ENCODE measurements around the gene MED16. TPM values are rescaled to one million over a fixed set of nuclear protein-coding genes. Genes with fewer than 3 reads are reported as not detected.
"Not testable (repeated sequence)": the region's sequence is repeated elsewhere in the genome, so short reads cannot be mapped to it uniquely, and the experiment has no call there.

MED16 gene
- total RNA-seq, 6 experiments from 2014 or later = 32.0 to 35.7 (median 33.3) TPM

DNA sequence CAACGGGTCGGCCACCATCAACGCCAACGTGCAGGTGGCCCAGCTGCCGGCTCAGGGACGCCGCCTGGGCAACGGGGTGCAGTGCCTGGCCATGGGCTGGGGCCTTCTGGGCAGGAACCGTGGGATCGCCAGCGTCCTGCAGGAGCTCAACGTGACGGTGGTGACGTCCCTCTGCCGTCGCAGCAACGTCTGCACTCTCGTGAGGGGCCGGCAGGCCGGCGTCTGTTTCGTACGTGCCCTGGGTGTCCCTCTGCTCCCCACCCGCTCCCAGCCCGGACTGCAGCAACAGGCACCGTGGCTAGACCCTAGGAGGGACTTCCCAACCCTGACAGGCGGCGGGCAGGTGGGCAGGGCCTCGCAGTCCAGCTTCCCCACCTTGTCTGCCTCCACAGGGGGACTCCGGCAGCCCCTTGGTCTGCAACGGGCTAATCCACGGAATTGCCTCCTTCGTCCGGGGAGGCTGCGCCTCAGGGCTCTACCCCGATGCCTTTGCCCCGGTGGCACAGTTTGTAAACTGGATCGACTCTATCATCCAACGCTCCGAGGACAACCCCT is 37.3 kb downstream of the MED16 start:
- TF ChIP-seq POLR2A (IDR thresholded peaks at IDR 0.05) = no peak
- TF ChIP-seq, protein P1, sequence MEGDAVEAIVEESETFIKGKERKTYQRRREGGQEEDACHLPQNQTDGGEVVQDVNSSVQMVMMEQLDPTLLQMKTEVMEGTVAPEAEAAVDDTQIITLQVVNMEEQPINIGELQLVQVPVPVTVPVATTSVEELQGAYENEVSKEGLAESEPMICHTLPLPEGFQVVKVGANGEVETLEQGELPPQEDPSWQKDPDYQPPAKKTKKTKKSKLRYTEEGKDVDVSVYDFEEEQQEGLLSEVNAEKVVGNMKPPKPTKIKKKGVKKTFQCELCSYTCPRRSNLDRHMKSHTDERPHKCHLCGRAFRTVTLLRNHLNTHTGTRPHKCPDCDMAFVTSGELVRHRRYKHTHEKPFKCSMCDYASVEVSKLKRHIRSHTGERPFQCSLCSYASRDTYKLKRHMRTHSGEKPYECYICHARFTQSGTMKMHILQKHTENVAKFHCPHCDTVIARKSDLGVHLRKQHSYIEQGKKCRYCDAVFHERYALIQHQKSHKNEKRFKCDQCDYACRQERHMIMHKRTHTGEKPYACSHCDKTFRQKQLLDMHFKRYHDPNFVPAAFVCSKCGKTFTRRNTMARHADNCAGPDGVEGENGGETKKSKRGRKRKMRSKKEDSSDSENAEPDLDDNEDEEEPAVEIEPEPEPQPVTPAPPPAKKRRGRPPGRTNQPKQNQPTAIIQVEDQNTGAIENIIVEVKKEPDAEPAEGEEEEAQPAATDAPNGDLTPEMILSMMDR (IDR thresholded peaks at IDR 0.05) = no peak
- H3K27ac ChIP-seq = no peak overlapping the region
- peaks cover 0 to 5% (median 2%) of the 10 kb centered on the region in 4 donors for H3K4me1 ChIP-seq
- H3K36me3 ChIP-seq = no peaks in the 10 kb centered on the region
- H3K4me3 ChIP-seq = no peak overlapping the region
- intact Hi-C loops (cut with DNase I) = loop anchor here (10.0 kb wide), 2 partner anchors 119 to 139 kb away; no protein-coding TSS in a partner anchor
- DNase-seq (no peak), ATAC-seq (no peak)
- no peaks in the 10 kb centered on the region for H3K9me3 ChIP-seq
- WGBS (ENCODE audit: insufficient coverage, low coverage, low lambda C conversion rate, missing lambda C conversion rate) = 37% methylated on average over 2 of the region's 40 CpGs
- no peaks in the 10 kb centered on the region for H3K27me3 ChIP-seq

DNA sequence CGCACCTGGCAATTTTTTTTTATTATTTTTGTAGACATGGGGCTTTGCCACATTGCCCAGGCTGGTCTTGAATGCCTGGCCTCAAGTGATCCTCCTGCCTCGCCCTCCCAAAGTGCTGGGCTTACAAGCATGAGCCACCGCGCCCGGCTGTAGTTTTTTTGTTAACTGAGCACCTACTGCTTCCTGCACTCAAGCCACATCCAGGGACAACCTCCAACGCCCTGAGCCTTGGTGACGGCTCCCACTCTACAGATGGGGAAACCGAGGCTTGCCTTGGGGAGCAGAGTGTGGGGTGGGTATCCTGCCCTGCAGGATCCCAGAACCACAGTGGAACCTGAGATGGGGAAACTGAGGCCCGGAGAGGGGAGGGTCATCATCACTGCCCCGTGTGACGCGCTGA is 37.8 kb downstream of the MED16 start:
- no peaks in the 10 kb centered on the region for H3K9me3 ChIP-seq

DNA sequence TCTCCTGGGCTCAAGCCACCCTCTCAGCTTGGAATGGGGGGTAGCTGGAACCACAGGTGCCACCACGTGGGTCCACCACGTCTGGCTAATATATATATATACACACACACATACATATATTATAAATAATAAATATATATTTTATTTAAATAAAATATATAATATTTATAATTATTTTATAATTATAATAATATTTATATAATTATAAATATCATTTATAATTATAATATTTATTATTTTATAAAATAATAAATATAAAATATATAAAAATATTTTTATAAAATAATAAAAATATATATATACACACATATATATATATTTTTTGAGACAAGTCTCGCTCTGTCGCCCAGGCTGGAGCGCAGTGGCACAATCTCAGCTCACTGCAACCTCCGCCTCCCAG is 38.4 kb downstream of the MED16 start:
- intact Hi-C loops (cut with DNase I) = loop anchor here (10.0 kb wide), 2 partner anchors 120 to 140 kb away; no protein-coding TSS in a partner anchor
- no peaks in the 10 kb centered on the region for H3K27me3 ChIP-seq
- H3K4me3 ChIP-seq = no peak overlapping the region
- ATAC-seq = no peak
- WGBS (ENCODE audit: insufficient coverage, low coverage, low lambda C conversion rate, missing lambda C conversion rate) = 53% methylated on average over 6 of the region's 6 CpGs
- no peak overlapping the region for H3K27ac ChIP-seq
- peaks cover 0 to 8% (median 3%) of the 10 kb centered on the region in 4 donors for H3K4me1 ChIP-seq
- TF ChIP-seq, protein P1 (IDR thresholded peaks at IDR 0.05) = no peak
- no peak for TF ChIP-seq POLR2A (IDR thresholded peaks at IDR 0.05)
- H3K9me3 ChIP-seq = no peaks in the 10 kb centered on the region
- no peaks in the 10 kb centered on the region for H3K36me3 ChIP-seq
- DNase-seq = no peak

More for the DNA sequence above, 37.8 kb downstream of the MED16 start:
- Histone ChIP-seq H3K36me3 (no peaks in the 10 kb centered on the region), H3K4me1 (peaks cover 0 to 8% (median 3%) of the 10 kb centered on the region in 4 donors), H3K4me3 (no peak overlapping the region), H3K27ac (no peak overlapping the region), H3K27me3 (no peaks in the 10 kb centered on the region)
- intact Hi-C loops (cut with DNase I) = loop anchor here (10.0 kb wide), 2 partner anchors 120 to 140 kb away; no protein-coding TSS in a partner anchor
- WGBS (ENCODE audit: insufficient coverage, low coverage, low lambda C conversion rate, missing lambda C conversion rate) = 82% methylated on average over 6 of the region's 12 CpGs
- no peak for DNase-seq
- TF ChIP-seq, protein P1 (IDR thresholded peaks at IDR 0.05) = no peak
- no peak for TF ChIP-seq POLR2A (IDR thresholded peaks at IDR 0.05)
- ATAC-seq = no peak

DNA sequence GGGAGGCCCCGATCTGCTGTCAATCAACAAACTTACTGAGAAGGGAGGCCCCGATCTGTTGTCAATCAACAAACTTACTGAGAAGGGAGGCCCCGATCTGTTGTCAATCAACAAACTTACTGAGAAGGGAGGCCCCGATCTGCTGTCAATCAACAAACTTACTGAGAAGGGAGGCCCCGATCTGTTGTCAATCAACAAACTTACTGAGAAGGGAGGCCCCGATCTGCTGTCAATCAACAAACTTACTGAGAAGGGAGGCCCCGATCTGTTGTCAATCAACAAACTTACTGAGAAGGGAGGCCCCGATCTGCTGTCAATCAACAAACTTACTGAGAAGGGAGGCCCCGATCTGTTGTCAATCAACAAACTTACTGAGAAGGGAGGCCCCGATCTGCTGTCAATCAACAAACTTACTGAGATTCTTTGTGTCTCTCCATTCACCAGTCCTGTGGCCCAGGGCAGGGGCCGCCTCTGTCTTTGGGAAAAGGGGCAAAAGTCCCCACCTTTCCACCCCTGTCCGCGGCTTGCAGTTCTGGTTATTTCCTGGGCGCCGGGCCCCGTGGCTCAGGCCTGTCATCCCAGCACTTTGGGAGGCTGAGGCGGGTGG is 39.3 kb downstream of the MED16 start:
- not testable (repeated sequence) for H3K4me3 ChIP-seq, H3K27me3 ChIP-seq, H3K27ac ChIP-seq, H3K36me3 ChIP-seq, H3K4me1 ChIP-seq, H3K9me3 ChIP-seq, DNase-seq, ATAC-seq
- intact Hi-C loops (cut with DNase I) = loop anchor here (10.0 kb wide), 2 partner anchors 121 to 141 kb away; no protein-coding TSS in a partner anchor
- 66% methylated on average over 10 of the region's 17 CpGs for WGBS (ENCODE audit: insufficient coverage, low coverage, low lambda C conversion rate, missing lambda C conversion rate)

DNA sequence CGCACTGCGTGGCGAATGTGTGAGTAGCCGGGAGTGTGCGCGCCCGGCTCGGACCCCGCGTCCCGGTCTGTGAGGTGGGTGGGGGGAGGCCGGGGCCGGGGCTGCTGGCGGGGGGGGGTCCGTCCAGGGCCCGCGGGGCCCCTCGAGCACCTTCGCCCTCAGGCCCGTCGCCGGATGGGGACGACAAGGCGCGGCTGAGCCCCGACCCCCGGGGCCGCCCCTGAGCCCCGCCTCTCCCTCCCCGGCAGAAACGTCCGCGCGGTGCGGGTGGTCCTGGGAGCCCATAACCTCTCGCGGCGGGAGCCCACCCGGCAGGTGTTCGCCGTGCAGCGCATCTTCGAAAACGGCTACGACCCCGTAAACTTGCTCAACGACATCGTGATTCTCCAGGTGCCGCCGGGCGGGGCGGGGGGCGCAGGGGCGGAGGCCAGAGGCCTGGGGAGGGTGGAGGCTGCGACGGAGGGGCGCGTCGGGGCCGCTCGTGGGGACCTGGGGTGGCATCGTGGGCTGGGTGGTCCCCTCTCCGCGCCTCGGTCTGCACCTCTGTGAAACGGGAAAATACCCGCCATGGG is 39.9 kb downstream of the MED16 start:
- no peak for DNase-seq
- H3K27me3 ChIP-seq = no peaks in the 10 kb centered on the region
- intact Hi-C loops (cut with DNase I) = loop anchor here (10.0 kb wide), 2 partner anchors 122 to 142 kb away; no protein-coding TSS in a partner anchor
- H3K27ac ChIP-seq = no peak overlapping the region
- WGBS (ENCODE audit: insufficient coverage, low coverage, low lambda C conversion rate, missing lambda C conversion rate) = 50% methylated on average over 2 of the region's 67 CpGs
- TF ChIP-seq, protein P1 (IDR thresholded peaks at IDR 0.05) = no peak
- H3K4me3 ChIP-seq = no peak overlapping the region
- H3K36me3 ChIP-seq = no peaks in the 10 kb centered on the region
- H3K9me3 ChIP-seq = no peaks in the 10 kb centered on the region
- H3K4me1 ChIP-seq = peaks cover 0 to 8% (median 3%) of the 10 kb centered on the region in 4 donors
- ATAC-seq = no peak

All from right lobe of liver (tissue), 6 donors.